ENCODE results near the gene LCE2C.

Gene LCE2C

GRCh38 chr1:152699746-152700145 is 24.7 kb downstream of the LCE2C start:
- H3K9ac ChIP-seq (ENCODE audit: low read length in 5 of 5) = no peak overlapping the region
- H3K9me3 ChIP-seq (ENCODE audit: control insufficient read depth in 5 of 5, low read length in 5 of 5) = peaks cover 0 to 10% (median 2%) of the 10 kb centered on the region in 5 donors
- no peak overlapping the region for H3K27ac ChIP-seq (ENCODE audit: low read depth, low read length)
- H3K4me3 ChIP-seq (ENCODE audit: low read depth in 1 of 5, low read length in 5 of 5) = no peak overlapping the region
- no peaks in the 10 kb centered on the region for H3K36me3 ChIP-seq (ENCODE audit: control insufficient read depth in 5 of 5, insufficient read depth in 5 of 5, low read length in 5 of 5)
- no peaks in the 10 kb centered on the region for H3K27me3 ChIP-seq (ENCODE audit: control insufficient read depth in 5 of 5, insufficient read depth in 4 of 5, low read length in 5 of 5)
- H3K4me1 ChIP-seq (ENCODE audit: control insufficient read depth in 5 of 5, insufficient read depth in 5 of 5, low read length in 5 of 5) = no peaks in the 10 kb centered on the region

- H3K27me3 ChIP-seq (ENCODE audit: control insufficient read depth in 5 of 5, insufficient read depth in 4 of 5, low read length in 5 of 5) = peaks cover 0 to 4% (median 0%) of the 10 kb centered on the region in 5 donors
Observed at GRCh38 chr1:152707860-152708259, 32.8 kb downstream of the LCE2C start, which contains the start of gene LCE4A. Gene LCE4A, plus strand, starts transcription at chr1:152708160. Its CDS starts 916 bp downstream, at chr1:152709076.

GRCh38 chr1:152718238-152718637 is 43.2 kb downstream of the LCE2C start:
- H3K27ac ChIP-seq (ENCODE audit: low read depth, low read length) = no peak overlapping the region

More at GRCh38 chr1:152707860-152708259, 32.8 kb downstream of the LCE2C start, which contains the start of gene LCE4A:
- Histone ChIP-seq H3K4me3 (ENCODE audit: low read depth in 1 of 5, low read length in 5 of 5) (no peak within 1 kb of the TSS), H3K27ac (ENCODE audit: low read depth, low read length) (no peak within 1 kb of the TSS), H3K4me1 (ENCODE audit: control insufficient read depth in 5 of 5, insufficient read depth in 5 of 5, low read length in 5 of 5) (no peaks in the 10 kb centered on the region), H3K36me3 (ENCODE audit: control insufficient read depth in 5 of 5, insufficient read depth in 5 of 5, low read length in 5 of 5) (no peaks in the 10 kb centered on the region), H3K9me3 (ENCODE audit: control insufficient read depth in 5 of 5, low read length in 5 of 5) (peaks cover 0 to 8% (median 2%) of the 10 kb centered on the region in 5 donors), H3K9ac (ENCODE audit: low read length in 5 of 5) (no peak within 1 kb of the TSS)

GRCh38 chr1:152725261-152725660 is 50.2 kb downstream of the LCE2C start:
- H3K9ac ChIP-seq (ENCODE audit: low read length in 5 of 5) = no peak overlapping the region
- H3K27me3 ChIP-seq (ENCODE audit: control insufficient read depth in 5 of 5, insufficient read depth in 4 of 5, low read length in 5 of 5) = peaks cover 0 to 6% (median 2%) of the 10 kb centered on the region in 5 donors

More at GRCh38 chr1:152718238-152718637, 43.2 kb downstream of the LCE2C start:
- Histone ChIP-seq H3K27me3 (ENCODE audit: control insufficient read depth in 5 of 5, insufficient read depth in 4 of 5, low read length in 5 of 5) (peaks cover 0 to 9% (median 2%) of the 10 kb centered on the region in 5 donors), H3K9ac (ENCODE audit: low read length in 5 of 5) (no peak overlapping the region), H3K4me3 (ENCODE audit: low read depth in 1 of 5, low read length in 5 of 5) (no peak overlapping the region), H3K9me3 (ENCODE audit: control insufficient read depth in 5 of 5, low read length in 5 of 5) (peaks cover 2 to 8% (median 6%) of the 10 kb centered on the region in 5 donors), H3K4me1 (ENCODE audit: control insufficient read depth in 5 of 5, insufficient read depth in 5 of 5, low read length in 5 of 5) (peaks cover 0 to 4% (median 0%) of the 10 kb centered on the region in 5 donors), H3K36me3 (ENCODE audit: control insufficient read depth in 5 of 5, insufficient read depth in 5 of 5, low read length in 5 of 5) (no peaks in the 10 kb centered on the region)

More at GRCh38 chr1:152725261-152725660, 50.2 kb downstream of the LCE2C start:
- Histone ChIP-seq H3K9me3 (ENCODE audit: control insufficient read depth in 5 of 5, low read length in 5 of 5) (no peaks in the 10 kb centered on the region), H3K4me3 (ENCODE audit: low read depth in 1 of 5, low read length in 5 of 5) (no peak overlapping the region), H3K36me3 (ENCODE audit: control insufficient read depth in 5 of 5, insufficient read depth in 5 of 5, low read length in 5 of 5) (no peaks in the 10 kb centered on the region), H3K4me1 (ENCODE audit: control insufficient read depth in 5 of 5, insufficient read depth in 5 of 5, low read length in 5 of 5) (peaks cover 0 to 4% (median 0%) of the 10 kb centered on the region in 5 donors), H3K27ac (ENCODE audit: low read depth, low read length) (no peak overlapping the region)

Data from subcutaneous abdominal adipose tissue (tissue), 5 donors.